Astrocyte of the spinal cord (primary cell): Measurements from ENCODE around the gene NEXN.

Experiments used
- DNase-seq: peaks from one replicate; pipeline ENCODE4 v3.0.0; 2011; ENCODE audit warnings: low read depth, low spot score
- H3K4me3 ChIP-seq: 2 replicates; pipeline ENCODE4 v1.5.1; 2011; ENCODE audit warnings: low read depth, mild to moderate bottlenecking, low read length, moderate library complexity
- CTCF ChIP-seq: IDR thresholded peaks from 2 replicates; pipeline ENCODE4 v1.5.1; 2012; ENCODE audit warnings: low read depth, mild to moderate bottlenecking, low read length, inconsistent platforms
- in situ Hi-C: cut with HindIII; loops from 2 replicates; pipeline ENCODE4 v1.10.0; 2017; ENCODE audit warnings: low sequenced_read_pairs

The NEXN gene

GRCh38 chr1:77961392-77961791 is 73.0 kb downstream of the NEXN start:
- DNase-seq = no peak
- H3K4me3 ChIP-seq = no peak overlapping the region
- in situ Hi-C loops = no loop called here
- TF ChIP-seq CTCF = no peak

DNA sequence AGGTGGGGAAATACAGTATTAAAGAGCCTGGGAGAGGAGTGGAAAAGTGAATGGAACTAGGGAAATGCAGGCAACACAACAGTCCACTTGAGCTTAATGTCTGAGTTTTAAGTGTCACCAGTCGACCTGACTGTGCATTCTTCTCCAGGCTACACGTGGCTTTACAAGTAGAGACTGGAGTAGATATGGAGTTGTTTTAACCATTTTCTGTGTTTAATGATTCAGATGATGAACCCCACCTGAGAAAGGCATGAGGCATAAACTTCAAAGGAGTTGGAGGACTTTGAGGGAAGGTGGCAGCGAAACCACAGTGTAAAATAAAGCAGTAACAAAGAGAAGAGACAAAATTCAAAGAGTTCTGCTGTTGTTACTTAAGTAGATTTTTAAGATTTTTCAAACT is 77.9 kb downstream of the NEXN start:
- TF ChIP-seq CTCF = no peak
- no peak for DNase-seq
- in situ Hi-C loops = no loop called here
- H3K4me3 ChIP-seq = no peak overlapping the region

DNA sequence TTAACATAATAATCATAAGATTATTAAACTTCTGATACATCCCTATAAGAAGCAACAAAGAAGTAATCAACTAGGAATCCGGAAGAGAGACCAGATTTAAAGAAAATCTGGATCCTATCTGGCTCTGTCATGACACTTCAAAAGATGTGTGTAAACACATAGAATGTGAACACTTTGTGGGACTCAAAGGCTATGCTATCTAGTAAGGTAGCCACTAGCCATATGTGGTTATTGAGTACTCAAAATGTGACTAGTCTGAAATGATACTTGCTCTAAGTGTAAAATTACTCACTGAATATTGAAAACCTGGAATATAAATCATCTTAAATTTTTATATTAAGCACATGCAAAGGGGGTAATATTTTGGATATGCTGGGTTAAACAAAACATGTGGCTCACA is 81.8 kb downstream of the NEXN start:
- no peak for DNase-seq
- in situ Hi-C loops = no loop called here
- TF ChIP-seq CTCF = no peak
- H3K4me3 ChIP-seq = no peak overlapping the region

DNA sequence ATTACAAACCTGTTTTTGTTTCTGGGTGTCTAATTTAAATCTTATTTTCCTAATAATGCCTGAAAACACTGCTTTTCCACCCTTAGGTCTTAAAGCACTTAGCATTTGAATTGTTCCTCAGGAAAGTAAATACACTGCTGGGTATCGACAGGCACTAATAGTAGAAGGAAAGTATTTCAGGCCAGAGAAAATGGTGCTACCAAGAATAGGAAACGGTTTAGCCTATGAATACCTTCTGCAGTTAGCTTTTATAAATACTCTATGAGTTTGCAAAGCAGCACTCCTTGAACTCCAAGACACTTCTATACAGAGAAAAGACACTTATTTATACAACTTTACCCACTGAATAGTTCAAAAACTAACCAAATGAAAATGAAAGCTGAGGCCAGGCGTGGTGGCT is 83.7 kb downstream of the NEXN start:
- TF ChIP-seq CTCF = no peak
- no peak for DNase-seq

DNA sequence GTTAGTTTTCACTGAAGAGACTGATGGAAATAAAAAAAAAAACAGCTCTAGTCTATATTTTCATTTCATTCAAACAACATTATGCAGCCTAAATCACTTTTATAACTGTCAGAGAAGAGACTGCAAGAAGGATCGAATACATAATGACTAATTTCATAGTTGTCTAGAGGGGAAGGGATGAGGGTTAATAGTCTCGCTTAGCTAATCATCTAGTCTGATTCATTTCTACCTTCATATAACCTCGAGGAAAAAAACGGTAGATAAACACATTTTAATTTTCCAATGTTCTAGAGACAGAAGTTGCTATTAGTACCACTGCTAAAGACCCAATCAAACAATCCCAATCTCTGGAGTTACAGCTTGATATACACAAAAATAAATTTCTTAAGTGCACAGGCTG is 87.0 kb downstream of the NEXN start:
- peak; percentile 39 for DNase-seq
- peak overlapping the region; percentile 23 for H3K4me3 ChIP-seq
- in situ Hi-C loops = no loop called here

More for the DNA sequence above, 83.7 kb downstream of the NEXN start:
- in situ Hi-C loops = no loop called here
- no peak overlapping the region for H3K4me3 ChIP-seq

DNA sequence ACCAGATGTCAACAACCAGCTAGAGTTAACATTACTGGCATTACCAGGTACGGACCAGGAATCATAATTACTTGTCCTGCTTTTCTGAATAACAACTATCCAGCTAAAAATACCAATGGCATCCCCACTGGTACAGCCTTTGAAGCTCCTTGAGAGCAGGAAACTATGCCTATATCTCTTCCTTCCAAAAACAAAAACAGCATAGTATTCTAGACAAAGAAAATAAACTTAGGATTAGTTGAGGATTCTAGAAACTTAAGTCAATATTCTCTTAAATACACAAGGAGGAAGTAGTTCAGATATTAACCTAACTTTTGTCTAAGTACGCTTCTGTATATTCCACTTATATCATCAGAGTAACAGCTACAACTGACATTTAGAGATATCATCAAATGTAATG is 87.5 kb downstream of the NEXN start:
- peak; percentile 48 for DNase-seq
- peak overlapping the region; percentile 100 for H3K4me3 ChIP-seq
- in situ Hi-C loops = no loop called here
- no peak for TF ChIP-seq CTCF

More for the DNA sequence above, 87.0 kb downstream of the NEXN start:
- TF ChIP-seq CTCF = no peak
